ENCODE data around the gene SPP2.
A peak's percentile ranks its signal among the peaks of the same experiment; 100 is the strongest.

The SPP2 gene

GRCh38 chr2:234033174-234033573 is 17.3 kb upstream of the SPP2 start:
- Histone ChIP-seq H4K20me1 (ENCODE audit: insufficient read depth, low read length) (no peaks in the 10 kb centered on the region), H3K9me2 (replicated peaks; ENCODE audit: insufficient read depth, low read length) (no peaks in the 10 kb centered on the region), H3K4me3 (ENCODE audit: low read length) (no peak overlapping the region), H3K27ac (ENCODE audit: low read length) (no peak overlapping the region), H3K9me3 (replicated peaks; ENCODE audit: insufficient read depth, low read length) (no peaks in the 10 kb centered on the region; the same call in 1 of the 2 replicates), H3K79me2 (ENCODE audit: low read length) (no peaks in the 10 kb centered on the region), H2AFZ (ENCODE audit: low read length) (peak overlapping the region; percentile 53; the same call in 1 of the 2 replicates), H3K4me2 (ENCODE audit: low read depth, low read length) (peak overlapping the region; percentile 24; the same call in 1 of the 2 replicates), H3K36me3 (replicated peaks; ENCODE audit: insufficient read depth, low read length) (no peaks in the 10 kb centered on the region), H3K27me3 (replicated peaks; ENCODE audit: insufficient read depth, low read length) (no peaks in the 10 kb centered on the region), H3K4me1 (ENCODE audit: low read length) (peaks cover 9% of the 10 kb centered on the region), H3F3A (ENCODE audit: insufficient read depth, low read length) (no peaks in the 10 kb centered on the region), H3K9ac (ENCODE audit: low read length) (no peak overlapping the region)
- peak; percentile 30 for DNase-seq
- TF ChIP-seq CTCF (IDR thresholded peaks at IDR 0.05; ENCODE audit: low read length) (peak; percentile 7; the same call in 1 of the 2 replicates), EZH2phosphoT487 (IDR thresholded peaks at IDR 0.05; ENCODE audit: low read length) (no peak), EZH2 (optimal IDR thresholded peaks at IDR 0.05; ENCODE audit: low read depth, low read length) (no peak)

- no peak overlapping the region for H2AFZ ChIP-seq (ENCODE audit: low read length)
- no peaks in the 10 kb centered on the region for H3K79me2 ChIP-seq (ENCODE audit: low read length)
- H3K4me1 ChIP-seq (ENCODE audit: low read length) = peaks cover 9% of the 10 kb centered on the region
- H3K9ac ChIP-seq (ENCODE audit: low read length) = no peak overlapping the region
- H3K4me2 ChIP-seq (ENCODE audit: low read depth, low read length) = no peak overlapping the region
- no peak overlapping the region for H3K4me3 ChIP-seq (ENCODE audit: low read length)
- H4K20me1 ChIP-seq (ENCODE audit: insufficient read depth, low read length) = no peaks in the 10 kb centered on the region
- no peak overlapping the region for H3K27ac ChIP-seq (ENCODE audit: low read length)
- no peaks in the 10 kb centered on the region for H3K9me2 ChIP-seq (replicated peaks; ENCODE audit: insufficient read depth, low read length)
- no peaks in the 10 kb centered on the region; the same call in 1 of the 2 replicates for H3K9me3 ChIP-seq (replicated peaks; ENCODE audit: insufficient read depth, low read length)
- no peak for DNase-seq
- H3F3A ChIP-seq (ENCODE audit: insufficient read depth, low read length) = no peaks in the 10 kb centered on the region
- TF ChIP-seq EZH2 (optimal IDR thresholded peaks at IDR 0.05; ENCODE audit: low read depth, low read length) (no peak), EZH2phosphoT487 (IDR thresholded peaks at IDR 0.05; ENCODE audit: low read length) (no peak), CTCF (IDR thresholded peaks at IDR 0.05; ENCODE audit: low read length) (no peak)
- H3K36me3 ChIP-seq (replicated peaks; ENCODE audit: insufficient read depth, low read length) = no peaks in the 10 kb centered on the region
- no peaks in the 10 kb centered on the region for H3K27me3 ChIP-seq (replicated peaks; ENCODE audit: insufficient read depth, low read length)
Measured at GRCh38 chr2:234033885-234034284, 16.6 kb upstream of the SPP2 start.

GRCh38 chr2:234038076-234038802 is 12.3 kb upstream of the SPP2 start:
- Histone ChIP-seq H3K4me3 (ENCODE audit: low read length) (no peak overlapping the region), H3K27ac (ENCODE audit: low read length) (no peak overlapping the region), H3F3A (ENCODE audit: insufficient read depth, low read length) (no peaks in the 10 kb centered on the region), H3K4me2 (ENCODE audit: low read depth, low read length) (no peak overlapping the region), H3K79me2 (ENCODE audit: low read length) (no peaks in the 10 kb centered on the region), H3K9me2 (replicated peaks; ENCODE audit: insufficient read depth, low read length) (no peaks in the 10 kb centered on the region), H3K36me3 (replicated peaks; ENCODE audit: insufficient read depth, low read length) (no peaks in the 10 kb centered on the region), H2AFZ (ENCODE audit: low read length) (no peak overlapping the region), H4K20me1 (ENCODE audit: insufficient read depth, low read length) (no peaks in the 10 kb centered on the region), H3K9ac (ENCODE audit: low read length) (no peak overlapping the region), H3K9me3 (replicated peaks; ENCODE audit: insufficient read depth, low read length) (no peaks in the 10 kb centered on the region; the same call in 1 of the 2 replicates), H3K27me3 (replicated peaks; ENCODE audit: insufficient read depth, low read length) (no peaks in the 10 kb centered on the region), H3K4me1 (ENCODE audit: low read length) (peaks cover 1% of the 10 kb centered on the region; the same call in 1 of the 2 replicates)
- TF ChIP-seq EZH2phosphoT487 (IDR thresholded peaks at IDR 0.05; ENCODE audit: low read length) (no peak), EZH2 (optimal IDR thresholded peaks at IDR 0.05; ENCODE audit: low read depth, low read length) (no peak), CTCF (IDR thresholded peaks at IDR 0.05; ENCODE audit: low read length) (no peak)
- DNase-seq = no peak

Data from MM.1S (cell line).